Psoas muscle (tissue), 8 donors: ENCODE measurements around the gene RAB3IL1. TPM values are rescaled to one million over a fixed set of nuclear protein-coding genes. Genes with fewer than 3 reads are reported as not detected.
A peak's percentile ranks its signal among the peaks of the same experiment; 100 is the strongest.
"Not testable (repeated sequence)": the region's sequence is repeated elsewhere in the genome, so short reads cannot be mapped to it uniquely, and the experiment has no call there.

Experiments used
- ATAC-seq, 4 donors: fragments of 200-7000 bp; cut with Tn5 transposase; one replicate each; pipeline ENCODE4 v1.9.1; 2020; ENCODE audit warnings: moderate library complexity in 3 of 4, mild to moderate bottlenecking in 2 of 4
- DNase-seq, 2 donors: peaks; one replicate each; pipeline ENCODE4 v3.0.0-alpha.2; 2020
- H3K27ac ChIP-seq: fragments of 200-600 bp; one replicate; pipeline ENCODE4 v1.8.0; 2022
- H3K27me3 ChIP-seq, 3 donors: fragments of 200-600 bp in 1 of 3; one replicate each; pipeline versions ENCODE4 v1.6.1 to v1.8.0; 2013 to 2022; ENCODE audit warnings: low read length in 2 of 3, mild to moderate bottlenecking in 2 of 3, moderate library complexity in 1 of 3; ENCODE audit not compliant: insufficient read depth in 3 of 3
- H3K36me3 ChIP-seq, 2 donors: fragments of 200-600 bp in 1 of 2; one replicate each; pipeline versions ENCODE4 v1.6.1 to v1.8.0; 2013 to 2022; ENCODE audit warnings: low read depth in 1 of 2, mild to moderate bottlenecking in 1 of 2, moderate library complexity in 1 of 2; ENCODE audit not compliant: insufficient read depth in 1 of 2
- H3K4me1 ChIP-seq: fragments of 200-600 bp; one replicate; pipeline ENCODE4 v1.8.0; 2022
- H3K4me3 ChIP-seq: fragments of 200-600 bp; one replicate; pipeline ENCODE4 v1.8.0; 2022; ENCODE audit warnings: mild to moderate bottlenecking
- H3K9me3 ChIP-seq: fragments of 200-600 bp; one replicate; pipeline ENCODE4 v1.8.0; 2022
- WGBS, 3 donors: extraction: QIAGEN DNeasy Blood & Tissue Kit; methylation state at CpG; one replicate each; pipeline versions ENCODE4 v1.1.6 to v1.1.7; 2013; 5-methylcytosine and 5-hydroxymethylcytosine counted together
- intact Hi-C, 2 donors: fragments of 100-400 bp; cut with DNase I; formaldehyde crosslinking; loops; one replicate each; pipeline versions ENCODE4 v1.11.0 to v1.14.2; 2022
- polyA plus RNA-seq, 3 donors: library from polyadenylated mRNA; stranded (reverse); fragments of 200-250 nt; gene quantifications; one replicate each; pipeline ENCODE4 v1.2.3, GENCODE V29; 2013
- total RNA-seq, 4 donors: library from RNA; stranded (reverse); fragmentation: NEBNext Ultra II Directional in 2 of 4; extraction: Animal tissue kit (Norgen Biotek cat#: 25700) in 2 of 4; gene quantifications; one replicate each; pipeline versions ENCODE4 v1.2.1 to v1.2.4, GENCODE V29; 2021 to 2023
- TF ChIP-seq, protein P1 (sequence below): fragments of 200-600 bp; IDR thresholded peaks from one replicate; pipeline ENCODE4 v1.8.0; 2022; ENCODE audit warnings: antibody characterized with exemption
- donor health status: healthy with polysubstance abuse.
- donor health status: DM: no; HTN: no; CAD: no; lungs with moderate emphysema.
- donor health status: Bipolar disorder and iron deficiency.
- donor health status: healthy.
- donor health status: DM: yes; HTN: yes; CAD: no.
- donor health status: DM: no; HTN: no; CAD: no.
- donor health status: DM: no; HTN: no; CAD: no.
- donor health status: DM: yes; HTN: yes; CAD: no.

Gene RAB3IL1
- total and polyA plus RNA-seq, 7 donors: 1.7 to 5.9 (median 4.9) TPM

DNA sequence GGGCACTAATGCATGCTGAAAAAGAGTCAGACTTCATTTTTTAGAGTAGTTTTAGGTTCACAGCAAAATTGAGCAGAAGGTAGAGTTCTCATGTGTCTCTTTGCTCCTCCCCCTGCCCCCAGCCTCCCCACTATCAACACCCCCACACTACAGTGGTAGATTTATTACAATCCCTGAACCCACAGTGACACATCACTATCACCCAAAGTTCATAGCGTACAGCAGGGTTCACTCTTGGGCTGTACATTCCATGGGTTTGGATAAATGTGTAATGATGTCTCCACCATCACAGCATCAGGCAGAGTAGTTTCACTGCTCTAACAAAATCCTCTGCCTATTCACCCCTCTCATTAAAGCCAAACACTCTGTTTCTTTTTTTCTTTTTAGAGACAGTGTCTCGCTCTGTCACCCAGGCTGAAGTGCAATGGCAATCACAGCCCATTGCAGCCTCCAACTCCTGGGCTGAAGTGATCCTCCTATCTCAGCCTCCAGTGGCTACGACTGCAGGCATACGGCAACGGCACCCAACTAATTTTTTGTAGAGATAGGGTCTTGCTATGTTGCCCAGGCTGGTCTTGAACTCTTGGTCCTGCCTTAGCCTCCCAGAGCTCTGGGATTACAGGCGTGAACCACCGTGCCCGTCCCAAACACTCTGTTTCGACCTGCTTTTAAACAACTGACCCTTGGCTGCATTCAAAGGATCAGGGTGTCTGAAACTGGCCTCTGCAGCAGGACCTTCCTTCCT, 36.9 kb upstream of the RAB3IL1 start:
- TF ChIP-seq, protein P1, sequence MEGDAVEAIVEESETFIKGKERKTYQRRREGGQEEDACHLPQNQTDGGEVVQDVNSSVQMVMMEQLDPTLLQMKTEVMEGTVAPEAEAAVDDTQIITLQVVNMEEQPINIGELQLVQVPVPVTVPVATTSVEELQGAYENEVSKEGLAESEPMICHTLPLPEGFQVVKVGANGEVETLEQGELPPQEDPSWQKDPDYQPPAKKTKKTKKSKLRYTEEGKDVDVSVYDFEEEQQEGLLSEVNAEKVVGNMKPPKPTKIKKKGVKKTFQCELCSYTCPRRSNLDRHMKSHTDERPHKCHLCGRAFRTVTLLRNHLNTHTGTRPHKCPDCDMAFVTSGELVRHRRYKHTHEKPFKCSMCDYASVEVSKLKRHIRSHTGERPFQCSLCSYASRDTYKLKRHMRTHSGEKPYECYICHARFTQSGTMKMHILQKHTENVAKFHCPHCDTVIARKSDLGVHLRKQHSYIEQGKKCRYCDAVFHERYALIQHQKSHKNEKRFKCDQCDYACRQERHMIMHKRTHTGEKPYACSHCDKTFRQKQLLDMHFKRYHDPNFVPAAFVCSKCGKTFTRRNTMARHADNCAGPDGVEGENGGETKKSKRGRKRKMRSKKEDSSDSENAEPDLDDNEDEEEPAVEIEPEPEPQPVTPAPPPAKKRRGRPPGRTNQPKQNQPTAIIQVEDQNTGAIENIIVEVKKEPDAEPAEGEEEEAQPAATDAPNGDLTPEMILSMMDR: no peak
- peaks cover 0 to 25% (median 2%) of the 10 kb centered on the region in 3 donors for H3K27me3 ChIP-seq
- WGBS, 3 donors: 94% methylated on average over 9 of the region's 9 CpGs
- ATAC-seq: no peak
- peaks cover 5% of the 10 kb centered on the region for H3K4me1 ChIP-seq
- H3K27ac ChIP-seq: peak overlapping the region; percentile 33
- H3K4me3 ChIP-seq: peak overlapping the region; percentile 63
- no peaks in the 10 kb centered on the region for H3K36me3 ChIP-seq
- no peaks in the 10 kb centered on the region for H3K9me3 ChIP-seq
- intact Hi-C loops: loop anchor here in 1 of 2 donors (10.0 kb wide), 1 partner anchor 159 kb away; the partner anchor contains the start of genes FEN1 and TMEM258
- no peak for DNase-seq

- H3K27me3 ChIP-seq: peaks cover 0 to 25% (median 2%) of the 10 kb centered on the region in 3 donors
- not testable (repeated sequence) for H3K9me3 ChIP-seq, H3K4me3 ChIP-seq, H3K4me1 ChIP-seq, DNase-seq, H3K27ac ChIP-seq, ATAC-seq, H3K36me3 ChIP-seq
- 96 to 98% (median 97%) methylated on average over 5 of the region's 5 CpGs for WGBS, 3 donors
- intact Hi-C loops: loop anchor here in 1 of 2 donors (10.0 kb wide), 1 partner anchor 159 kb away; the partner anchor contains the start of genes FEN1 and TMEM258
Observed at GRCh38 chr11:61953632-61954031, 36.3 kb upstream of the RAB3IL1 start.

DNA sequence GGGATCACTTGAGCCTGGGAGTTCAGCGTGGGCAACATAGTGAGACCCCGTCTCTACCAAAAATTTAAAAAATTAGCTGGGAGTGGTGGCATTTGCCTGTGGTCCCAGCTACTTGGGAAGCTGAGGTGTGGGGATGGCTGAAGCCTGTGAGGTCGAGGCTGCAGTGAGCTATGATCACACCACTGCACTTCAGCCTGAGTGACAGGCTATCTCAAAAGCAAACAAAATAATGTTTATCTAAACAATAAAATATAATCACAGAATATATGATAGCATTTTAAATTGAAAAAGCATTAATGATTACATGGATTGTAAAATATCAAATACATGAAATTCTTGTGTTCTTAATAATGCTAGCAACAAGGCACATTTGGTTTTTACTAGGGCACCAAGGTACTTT, 35.5 kb upstream of the RAB3IL1 start:
- ATAC-seq (no peak), DNase-seq (no peak)
- H3K36me3 ChIP-seq: no peaks in the 10 kb centered on the region
- WGBS, 3 donors: 92 to 96% (median 94%) methylated on average over 3 of the region's 3 CpGs
- no peak overlapping the region for H3K4me3 ChIP-seq
- TF ChIP-seq, protein P1: no peak
- no peaks in the 10 kb centered on the region for H3K9me3 ChIP-seq
- intact Hi-C loops: loop anchor here in 1 of 2 donors (10.0 kb wide), 1 partner anchor 158 kb away; the partner anchor contains the start of genes FEN1 and TMEM258
- H3K4me1 ChIP-seq: peaks cover 5% of the 10 kb centered on the region
- H3K27ac ChIP-seq: no peak overlapping the region
- H3K27me3 ChIP-seq: peaks cover 0 to 25% (median 2%) of the 10 kb centered on the region in 3 donors

DNA sequence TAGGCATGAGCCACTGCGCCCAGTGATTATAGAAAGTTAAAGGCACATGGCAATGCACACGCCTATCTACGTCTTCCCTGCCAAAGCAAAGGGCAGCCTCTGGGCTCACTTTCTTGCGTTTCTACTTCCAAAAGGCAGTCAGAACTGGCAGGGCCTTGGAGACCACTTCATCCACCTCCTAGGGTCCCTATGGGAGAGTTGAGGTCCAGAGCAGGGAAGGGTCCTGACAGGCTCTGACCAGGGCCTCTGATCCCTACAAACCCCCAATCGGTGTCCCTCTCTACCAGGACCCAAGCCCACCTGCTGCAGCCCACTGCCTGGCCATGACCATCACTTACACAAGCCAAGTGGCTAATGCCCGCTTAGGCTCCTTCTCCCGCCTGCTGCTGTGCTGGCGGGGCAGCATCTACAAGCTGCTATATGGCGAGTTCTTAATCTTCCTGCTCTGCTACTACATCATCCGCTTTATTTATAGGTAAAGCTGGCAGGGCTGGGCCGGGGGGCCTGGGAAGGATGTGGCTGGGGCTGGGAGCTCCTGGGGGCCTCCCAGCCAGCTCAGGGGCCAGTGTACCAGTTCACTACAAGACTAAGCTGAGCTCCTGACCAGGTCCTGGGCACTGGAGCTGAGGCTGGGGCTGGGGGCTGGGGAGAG, 34.2 kb upstream of the RAB3IL1 start:
- no peak for DNase-seq
- 94 to 96% (median 95%) methylated on average over 11 of the region's 11 CpGs for WGBS, 3 donors

More for the DNA sequence above, 34.2 kb upstream of the RAB3IL1 start:
- no peak overlapping the region for H3K27ac ChIP-seq
- H3K4me3 ChIP-seq: no peak overlapping the region
- no peaks in the 10 kb centered on the region for H3K9me3 ChIP-seq
- no peak for ATAC-seq
- H3K36me3 ChIP-seq: no peaks in the 10 kb centered on the region
- H3K27me3 ChIP-seq: peaks cover 0 to 25% (median 2%) of the 10 kb centered on the region in 3 donors
- H3K4me1 ChIP-seq: peaks cover 5% of the 10 kb centered on the region
- TF ChIP-seq, protein P1: no peak
- intact Hi-C loops: loop anchor here in 1 of 2 donors (10.0 kb wide), 1 partner anchor 157 kb away; the partner anchor contains the start of genes FEN1 and TMEM258
